Right cardiac atrium (tissue), 5 donors: ENCODE results near the gene NKAIN4. TPM values are rescaled to one million over a fixed set of nuclear protein-coding genes. Genes with fewer than 3 reads are reported as not detected.

ENCODE experiments used
- ATAC-seq, 2 donors: fragments of 200-7000 bp; cut with Tn5 transposase; one replicate each; pipeline versions ENCODE4 v1.8.0 to v1.9.1; 2020; ENCODE audit warnings: moderate library complexity in 2 of 2, mild to moderate bottlenecking in 1 of 2
- DNase-seq, 3 donors: peaks; one replicate each; pipeline ENCODE4 v3.0.0-alpha.2; 2020
- H3K27ac ChIP-seq: one replicate; pipeline ENCODE4 v1.5.1; 2013; ENCODE audit warnings: mild to moderate bottlenecking, low read length, control low read depth, moderate library complexity
- H3K27me3 ChIP-seq: one replicate; pipeline ENCODE4 v1.6.1; 2013; ENCODE audit not compliant: control insufficient read depth, insufficient read depth
- H3K4me1 ChIP-seq: one replicate; pipeline ENCODE4 v1.6.1; 2013; ENCODE audit warnings: low read length; ENCODE audit not compliant: control insufficient read depth, insufficient read depth
- H3K4me3 ChIP-seq: one replicate; pipeline ENCODE4 v1.5.1; 2013; ENCODE audit warnings: low read length, control low read depth
- H3K9me3 ChIP-seq: one replicate; pipeline ENCODE4 v1.6.1; 2013; ENCODE audit warnings: low read length; ENCODE audit not compliant: control insufficient read depth
- WGBS: extraction: QIAGEN DNeasy Blood & Tissue Kit; methylation state at CpG from one replicate; pipeline ENCODE4 v1.1.7; 2013; 5-methylcytosine and 5-hydroxymethylcytosine counted together
- intact Hi-C, 4 donors: fragments of 100-400 bp; cut with DNase I; formaldehyde crosslinking; loops; one replicate each; pipeline versions ENCODE4 v1.11.0 to v1.14.0; 2022 to 2023
- polyA plus RNA-seq: library from polyadenylated mRNA; stranded (reverse); fragments of 200-250 nt; gene quantifications from one replicate; pipeline ENCODE4 v1.2.3, GENCODE V29; 2013
- total RNA-seq, 4 donors: library from RNA; stranded (reverse); fragmentation: NEBNext Ultra II Directional; extraction: Animal tissue kit (Norgen Biotek cat#: 25700); gene quantifications; one replicate each; pipeline ENCODE4 v1.2.1, GENCODE V29; 2021
- donor health status: healthy with polysubstance abuse.
- donor health status: DM: no; HTN: yes; CAD: no.
- donor health status: DM: no; HTN: no; CAD: no.
- donor health status: DM: no; HTN: yes; CAD: no; lungs with severe emphysema.
- donor health status: DM: yes; HTN: yes; CAD: no.

Gene NKAIN4
- total and polyA plus RNA-seq, 5 donors, result not detected

GRCh38 chr20:63287697-63288580, 33.7 kb upstream of the NKAIN4 start:
- intact Hi-C loops, result no loop called here
- no peak overlapping the region for H3K4me3 ChIP-seq
- peak; percentile 16 to 61 (median 41) for DNase-seq
- 79% methylated on average over 55 of the region's 55 CpGs for WGBS
- H3K27ac ChIP-seq, result no peak overlapping the region
- no peak for ATAC-seq
- no peaks in the 10 kb centered on the region for H3K27me3 ChIP-seq
- H3K4me1 ChIP-seq, result no peaks in the 10 kb centered on the region
- H3K9me3 ChIP-seq, result no peaks in the 10 kb centered on the region

- Histone ChIP-seq H3K4me1 (no peaks in the 10 kb centered on the region), H3K27ac (no peak overlapping the region), H3K9me3 (no peaks in the 10 kb centered on the region), H3K27me3 (no peaks in the 10 kb centered on the region), H3K4me3 (no peak overlapping the region)
- ATAC-seq (no peak), DNase-seq (peak; percentile 23 to 67 (median 44))
- intact Hi-C loops, result no loop called here
- 72% methylated on average over 23 of the region's 23 CpGs for WGBS
Measured at GRCh38 chr20:63286781-63287696, 32.8 kb upstream of the NKAIN4 start.

GRCh38 chr20:63285636-63286615, 31.7 kb upstream of the NKAIN4 start:
- no peak overlapping the region for H3K27ac ChIP-seq
- H3K27me3 ChIP-seq, result no peaks in the 10 kb centered on the region
- DNase-seq (peak; percentile 35 to 64 (median 56)), ATAC-seq (peak; percentile 4 to 17)
- no peaks in the 10 kb centered on the region for H3K9me3 ChIP-seq
- no peak overlapping the region for H3K4me3 ChIP-seq
- intact Hi-C loops, result no loop called here
- WGBS, result 85% methylated on average over 44 of the region's 44 CpGs
- no peaks in the 10 kb centered on the region for H3K4me1 ChIP-seq

GRCh38 chr20:63284981-63285524, 30.8 kb upstream of the NKAIN4 start:
- H3K4me1 ChIP-seq, result no peaks in the 10 kb centered on the region
- H3K27me3 ChIP-seq, result no peaks in the 10 kb centered on the region
- H3K9me3 ChIP-seq, result no peaks in the 10 kb centered on the region
- H3K27ac ChIP-seq, result no peak overlapping the region
- no peak overlapping the region for H3K4me3 ChIP-seq
- peak; percentile 12 to 55 (median 50) for DNase-seq
- 84% methylated on average over 13 of the region's 13 CpGs for WGBS
- ATAC-seq, result no peak
- intact Hi-C loops, result no loop called here

GRCh38 chr20:63284544-63284949, 30.3 kb upstream of the NKAIN4 start:
- peak in 2 of 3 donors; percentile 42 to 48 for DNase-seq
- Histone ChIP-seq H3K27ac (no peak overlapping the region), H3K9me3 (no peaks in the 10 kb centered on the region), H3K27me3 (no peaks in the 10 kb centered on the region), H3K4me1 (no peaks in the 10 kb centered on the region), H3K4me3 (no peak overlapping the region)
- ATAC-seq, result no peak
- intact Hi-C loops, result no loop called here
- 85% methylated on average over 25 of the region's 25 CpGs for WGBS

- DNase-seq, result no peak
- H3K9me3 ChIP-seq, result no peaks in the 10 kb centered on the region
- no peak overlapping the region for H3K4me3 ChIP-seq
- 74% methylated on average over 14 of the region's 14 CpGs for WGBS
- H3K27me3 ChIP-seq, result no peaks in the 10 kb centered on the region
- no peaks in the 10 kb centered on the region for H3K4me1 ChIP-seq
- H3K27ac ChIP-seq, result no peak overlapping the region
- intact Hi-C loops, result no loop called here
- no peak for ATAC-seq
Measured at GRCh38 chr20:63284083-63284440, 29.8 kb upstream of the NKAIN4 start.

GRCh38 chr20:63283397-63284082, 29.3 kb upstream of the NKAIN4 start:
- no peak for ATAC-seq
- intact Hi-C loops, result no loop called here
- DNase-seq, result peak in 2 of 3 donors; percentile 21 to 46

GRCh38 chr20:63282946-63283345, 28.7 kb upstream of the NKAIN4 start:
- 93% methylated on average over 17 of the region's 17 CpGs for WGBS
- no peak overlapping the region for H3K4me3 ChIP-seq
- no peak overlapping the region for H3K27ac ChIP-seq
- no peaks in the 10 kb centered on the region for H3K27me3 ChIP-seq
- no peaks in the 10 kb centered on the region for H3K4me1 ChIP-seq
- H3K9me3 ChIP-seq, result no peaks in the 10 kb centered on the region
- no peak for ATAC-seq
- DNase-seq, result peak in 1 of 3 donors; percentile 48
- intact Hi-C loops, result no loop called here

More at GRCh38 chr20:63283397-63284082, 29.3 kb upstream of the NKAIN4 start:
- 88% methylated on average over 33 of the region's 33 CpGs for WGBS
- no peaks in the 10 kb centered on the region for H3K27me3 ChIP-seq
- H3K4me1 ChIP-seq, result no peaks in the 10 kb centered on the region
- no peak overlapping the region for H3K4me3 ChIP-seq
- no peak overlapping the region for H3K27ac ChIP-seq
- no peaks in the 10 kb centered on the region for H3K9me3 ChIP-seq

- no peak overlapping the region for H3K27ac ChIP-seq
- no peak overlapping the region for H3K4me3 ChIP-seq
- DNase-seq, result peak; percentile 13 to 43 (median 42)
- no peaks in the 10 kb centered on the region for H3K4me1 ChIP-seq
- WGBS, result 92% methylated on average over 38 of the region's 38 CpGs
- intact Hi-C loops, result no loop called here
- H3K9me3 ChIP-seq, result no peaks in the 10 kb centered on the region
- no peaks in the 10 kb centered on the region for H3K27me3 ChIP-seq
- ATAC-seq, result no peak
Measured at GRCh38 chr20:63281742-63282665, 27.7 kb upstream of the NKAIN4 start.
